Inflammatory macrophage treated with lipopolysaccharide for 1 hour (primary cell): ENCODE results near the gene TRAK1.

Experiments used
- DNase-seq, 2 donors: peaks; one replicate each; pipeline ENCODE4 v3.0.0-alpha.2; 2020 to 2022

Gene TRAK1

DNA sequence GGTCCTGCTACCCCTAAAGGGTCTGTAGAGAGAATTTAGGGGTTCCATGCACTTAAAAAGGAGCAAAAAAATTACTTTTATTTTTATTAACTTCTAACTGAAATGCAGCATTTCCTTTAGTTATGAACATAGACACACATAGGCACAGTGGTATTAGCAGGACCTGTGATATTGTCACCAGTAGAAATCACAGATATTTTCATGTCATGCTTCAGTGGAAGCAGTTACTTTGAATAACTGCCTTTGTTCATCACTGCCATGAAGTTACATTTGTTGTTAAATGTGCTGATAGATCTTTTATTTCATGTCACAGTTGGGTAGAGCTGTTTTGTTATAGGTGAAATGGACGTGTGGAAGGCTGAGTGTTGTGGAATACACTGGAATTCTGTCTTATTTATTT lies 37.4 kb downstream of the TRAK1 start:
- DNase-seq: no peak

DNA sequence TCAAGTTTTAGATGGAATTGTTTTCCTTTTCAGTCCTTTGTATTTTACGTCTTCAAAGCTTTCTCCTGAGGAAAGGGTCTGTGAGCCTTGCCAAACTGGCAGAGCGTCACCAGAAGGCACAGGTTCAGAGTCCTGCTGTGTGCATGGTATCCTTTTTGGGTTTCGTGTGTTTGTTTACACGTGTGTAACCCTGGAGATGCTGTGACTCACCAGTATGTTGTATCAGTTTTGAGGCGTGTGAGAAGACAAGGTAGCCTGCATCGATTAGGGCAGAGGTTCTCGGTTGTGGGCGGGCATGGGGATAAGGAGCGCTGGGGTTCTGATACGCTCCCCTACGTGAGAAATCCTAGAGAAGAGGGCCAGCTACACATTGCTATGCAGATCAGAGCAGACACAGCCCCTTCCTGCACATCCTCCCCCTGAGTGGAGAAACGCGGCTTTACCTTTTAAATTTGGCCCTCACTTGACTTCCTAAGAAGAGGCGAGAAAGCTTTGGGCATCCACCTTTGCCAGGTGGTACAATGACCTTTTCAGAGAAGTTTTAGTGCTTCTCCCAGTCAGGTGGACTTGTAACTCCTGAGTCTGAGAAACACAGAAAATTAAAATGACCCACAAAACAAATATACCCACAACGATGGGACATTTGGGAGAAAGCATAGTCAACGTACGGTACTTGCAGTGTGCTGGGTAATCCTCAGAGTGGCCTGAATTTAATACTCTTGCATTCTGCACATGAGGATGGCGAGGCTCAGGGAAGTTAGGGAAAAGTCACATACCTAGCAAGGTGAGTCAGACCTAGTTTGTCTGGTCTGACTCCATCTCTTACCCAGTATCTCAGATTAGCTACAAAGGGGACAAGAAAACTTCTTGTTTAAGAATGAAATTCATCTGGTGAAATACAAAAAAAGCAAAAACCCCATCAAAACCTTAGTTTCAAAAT lies 38.1 kb downstream of the TRAK1 start:
- no peak for DNase-seq

DNA sequence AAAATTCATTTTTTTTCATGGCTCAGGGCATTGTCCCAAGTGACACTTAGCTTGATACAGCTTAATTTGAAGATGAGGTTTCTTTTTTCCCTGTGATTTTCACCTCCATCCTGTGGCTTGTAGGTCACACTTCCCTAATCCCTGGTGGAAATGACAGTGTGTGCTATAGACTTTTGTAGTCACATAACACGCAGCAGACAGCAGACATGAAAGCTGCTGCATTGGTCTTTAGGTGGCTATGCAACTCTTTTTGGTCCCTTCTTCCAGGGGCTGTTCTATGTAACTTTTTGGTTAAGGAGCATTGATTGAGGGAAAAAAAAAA lies 38.8 kb downstream of the TRAK1 start:
- no peak for DNase-seq

DNA sequence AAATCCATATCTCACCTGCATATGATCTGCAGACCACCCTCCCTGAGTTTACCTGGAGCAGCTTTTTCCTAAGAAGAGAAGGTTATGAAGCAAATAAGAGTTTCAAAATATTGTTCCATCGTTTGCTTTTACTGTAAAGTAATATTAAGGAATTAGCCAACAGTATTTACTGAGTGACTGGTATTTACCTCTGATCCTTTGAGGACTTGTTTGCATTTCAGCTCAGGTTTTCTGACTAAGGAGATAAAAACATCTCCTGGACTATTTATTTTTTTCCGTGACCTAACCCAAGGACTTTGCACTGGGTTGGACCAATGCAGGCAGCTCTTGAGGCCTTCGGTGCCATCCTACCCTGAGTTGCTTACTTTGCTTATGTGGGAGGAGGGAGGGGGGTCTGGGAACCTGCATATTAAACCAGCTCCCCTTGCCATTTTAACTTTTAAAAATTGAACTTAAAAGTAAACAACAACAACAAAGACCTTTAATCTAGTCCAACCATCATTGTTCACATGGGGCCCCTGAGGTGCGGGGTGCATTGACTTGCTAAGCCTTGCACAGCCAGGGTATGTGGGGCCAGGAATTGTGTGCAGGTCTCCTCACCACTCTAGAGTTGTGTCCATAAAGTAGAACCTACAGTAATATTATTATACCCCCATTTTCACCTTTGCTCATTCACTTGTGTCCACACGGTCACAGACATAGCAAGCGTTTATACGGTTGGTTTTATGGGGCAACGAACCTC lies 39.3 kb downstream of the TRAK1 start:
- DNase-seq: no peak

DNA sequence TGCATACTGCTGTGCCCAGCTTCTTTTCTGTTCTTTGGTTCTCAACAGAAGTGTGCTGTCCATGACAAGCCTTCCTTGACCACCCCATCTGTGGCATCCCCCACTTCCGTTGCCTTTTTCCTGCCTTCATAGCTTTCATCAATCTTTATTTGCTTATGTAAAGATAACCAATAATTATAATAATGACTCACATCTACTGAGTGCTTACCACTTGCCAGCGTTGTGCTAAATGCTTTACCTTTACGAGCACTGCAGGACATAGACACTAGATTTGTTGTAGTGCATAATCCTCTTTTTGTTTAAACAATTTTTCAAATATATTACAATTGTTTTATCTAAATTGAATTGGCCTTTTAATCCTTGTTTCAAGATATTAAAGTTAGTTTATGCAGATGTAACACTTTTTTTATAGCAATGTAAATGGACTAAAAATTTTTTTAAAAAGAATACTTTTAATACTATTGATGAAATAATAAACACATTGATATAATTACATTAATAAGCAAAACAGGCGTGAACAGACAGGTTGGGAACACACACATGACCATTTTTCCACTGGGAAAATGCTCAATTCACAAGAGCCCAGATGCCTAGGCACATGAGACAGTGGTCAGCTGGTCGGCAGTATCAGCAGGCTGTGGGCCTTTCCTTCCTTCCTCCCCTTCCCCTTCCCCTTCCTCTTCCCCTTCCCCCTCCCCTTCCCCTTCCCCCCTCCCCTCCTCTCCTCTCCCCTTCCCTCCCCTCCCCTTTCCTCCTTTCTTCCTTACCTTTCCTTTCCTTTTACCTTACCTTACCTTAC lies 42.5 kb downstream of the TRAK1 start:
- DNase-seq: no peak

DNA sequence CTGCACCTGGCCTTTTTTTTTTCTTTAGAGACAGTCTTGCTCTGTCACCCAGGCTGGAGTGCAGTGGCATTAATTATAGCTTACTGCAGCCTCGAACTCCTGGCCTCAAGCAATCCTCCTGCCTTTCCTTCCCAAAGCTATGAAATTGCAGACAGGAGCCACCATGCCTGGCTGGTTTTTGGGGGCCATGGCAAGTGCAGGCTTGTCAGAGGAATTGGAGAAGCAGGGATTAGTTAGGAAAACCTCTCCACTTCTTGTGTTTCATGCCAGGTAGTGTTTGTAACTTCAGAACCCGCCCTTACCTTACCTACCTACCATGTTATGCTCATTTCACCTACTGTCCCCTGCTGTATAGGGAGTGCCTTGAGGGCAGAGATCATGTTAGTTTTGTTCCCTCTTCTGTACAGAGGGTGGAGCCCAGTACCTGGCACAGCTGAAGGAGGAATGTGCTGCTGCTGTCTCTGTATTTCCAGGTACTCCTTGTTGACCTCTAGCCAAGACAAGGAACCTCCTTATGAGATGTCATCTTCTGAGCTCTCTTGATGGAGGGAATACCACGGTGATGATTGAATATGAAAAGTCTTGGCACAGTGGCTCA lies 43.8 kb downstream of the TRAK1 start:
- DNase-seq: no peak

DNA sequence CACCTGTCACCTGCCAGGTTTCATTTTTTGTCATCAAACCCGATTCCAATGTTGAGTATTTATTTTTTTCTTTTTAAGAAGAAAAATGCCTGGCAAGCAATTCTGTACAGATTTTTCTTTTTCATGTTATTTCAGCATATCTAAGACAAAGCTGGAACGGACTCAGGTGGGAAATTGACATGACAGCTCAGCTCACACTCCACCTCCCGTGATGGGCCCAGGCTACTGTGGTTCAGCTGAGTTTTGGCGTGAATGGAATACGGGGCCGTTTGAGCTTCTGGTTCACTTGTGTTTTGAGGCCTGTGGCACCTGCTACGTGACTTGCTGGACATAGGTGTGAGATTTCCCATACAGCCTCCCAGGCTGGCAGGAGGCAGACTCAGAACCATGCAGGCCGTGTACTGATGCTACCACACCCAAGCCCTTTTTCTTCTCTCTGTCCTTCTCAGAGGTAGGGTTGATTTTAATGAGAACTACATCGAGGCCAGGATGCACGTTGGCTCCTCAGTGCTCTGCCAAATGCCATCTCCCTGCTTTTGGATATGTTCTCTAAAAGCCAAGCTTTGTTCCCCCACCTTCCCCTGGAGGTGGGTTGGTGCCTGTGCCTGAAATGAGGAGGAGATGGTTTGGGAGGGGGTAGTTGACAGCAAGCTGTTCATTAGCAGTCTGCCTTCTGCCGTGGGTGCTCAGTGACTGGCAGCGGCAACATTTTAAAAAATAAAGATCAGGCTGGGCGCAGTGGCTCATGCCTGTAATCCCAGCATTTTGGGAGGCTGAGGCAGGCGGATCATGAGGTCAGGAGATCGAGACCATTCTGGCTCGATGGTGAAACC lies 48.7 kb downstream of the TRAK1 start:
- no peak for DNase-seq

DNA sequence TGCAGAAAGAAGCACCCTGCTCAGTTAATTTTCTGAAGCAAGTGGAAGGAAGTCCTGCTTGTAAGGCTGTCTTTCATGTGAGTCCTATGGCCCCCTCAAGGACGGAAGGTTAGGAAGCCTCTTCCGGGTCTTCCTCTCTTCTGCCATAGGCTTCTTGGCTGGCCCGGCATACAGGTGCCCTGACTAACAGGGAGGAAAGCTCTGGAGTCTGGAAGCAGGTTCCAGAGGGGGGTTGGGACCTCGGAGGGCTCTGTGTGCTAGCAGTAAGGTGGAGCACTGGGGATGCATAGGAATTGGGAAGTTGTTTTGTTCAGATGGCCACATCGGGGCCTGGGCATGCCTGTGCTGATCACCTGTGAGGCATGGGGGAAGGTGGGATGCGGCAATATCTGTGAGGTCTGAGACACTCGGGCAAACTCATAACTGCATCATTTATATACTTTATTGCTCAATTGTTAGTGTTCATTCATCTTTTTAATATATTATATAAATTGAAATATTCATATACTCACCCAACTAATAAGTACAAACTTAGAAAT lies 49.6 kb downstream of the TRAK1 start:
- DNase-seq: no peak

DNA sequence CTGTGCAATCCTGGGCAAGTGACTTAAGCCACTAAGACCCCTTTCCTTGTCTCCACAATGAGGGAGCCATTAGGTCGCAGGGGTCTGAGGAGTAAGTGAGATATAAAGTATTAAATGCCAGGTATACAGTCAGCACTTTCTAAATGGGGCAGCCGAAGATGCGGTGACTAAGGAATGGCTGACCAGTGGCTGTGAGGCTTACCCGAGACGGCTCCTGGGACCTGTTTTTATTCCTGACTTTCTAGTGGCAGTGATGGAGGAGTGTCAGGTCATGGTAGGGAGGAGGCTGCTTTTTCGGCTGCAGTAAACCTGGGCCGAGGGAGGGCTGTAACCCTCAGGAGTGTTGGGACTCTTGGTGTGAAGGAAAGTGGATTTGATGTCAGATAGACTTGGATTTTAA lies 52.3 kb downstream of the TRAK1 start:
- DNase-seq: no peak

DNA sequence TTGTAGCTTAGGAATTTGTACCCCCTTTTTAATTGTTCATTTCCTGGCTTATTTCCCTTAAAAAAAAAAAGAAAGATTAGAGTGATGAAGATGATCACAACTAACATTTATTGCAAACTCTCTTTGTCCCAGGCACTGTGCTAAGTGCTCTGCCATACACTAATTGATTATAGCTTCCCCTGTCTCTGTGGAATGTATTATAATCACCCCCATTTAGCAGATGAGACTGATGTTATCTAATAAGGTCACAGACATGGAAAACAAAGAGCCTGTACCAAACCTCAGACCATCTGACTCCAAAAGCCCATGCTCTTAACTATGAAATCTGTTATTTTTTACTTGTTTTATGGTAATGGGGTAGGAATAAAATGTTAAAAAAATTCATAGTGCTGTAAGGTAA lies 53.1 kb downstream of the TRAK1 start:
- no peak for DNase-seq

DNA sequence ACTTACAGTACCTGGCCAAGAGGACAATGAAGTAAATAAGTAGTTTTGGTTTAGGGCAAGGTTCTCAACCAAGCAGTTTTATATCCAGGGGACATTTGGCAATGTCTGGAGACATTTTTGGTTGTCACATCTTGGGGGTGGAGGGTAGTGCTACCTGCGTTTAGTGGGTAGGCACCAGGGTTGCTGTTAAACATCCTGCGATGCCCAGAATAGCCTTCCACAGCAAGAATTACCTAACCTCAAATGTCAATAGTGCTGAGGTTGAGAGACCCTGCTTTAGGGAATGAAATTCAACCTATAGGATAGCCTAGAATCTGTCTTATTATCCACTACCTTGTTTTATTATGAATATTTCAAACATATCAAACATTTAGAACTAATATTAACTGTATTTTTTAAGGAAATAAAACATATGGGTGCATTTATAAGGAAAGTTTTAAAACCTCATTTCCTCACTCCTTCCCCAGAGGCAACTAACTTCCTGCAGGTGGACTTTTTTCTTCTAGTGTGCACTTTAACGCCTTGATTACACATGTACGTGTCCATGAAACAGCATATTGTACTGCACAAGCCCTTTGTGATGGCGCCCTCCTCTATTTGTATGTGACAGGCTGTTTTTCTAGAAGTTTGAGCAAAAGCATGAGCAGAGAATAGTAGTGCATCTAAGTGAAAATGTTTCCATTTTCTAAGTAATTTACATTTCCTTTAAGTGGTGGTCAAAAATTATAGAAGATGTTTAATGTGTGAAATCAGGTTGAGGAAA lies 57.1 kb downstream of the TRAK1 start:
- no peak for DNase-seq

DNA sequence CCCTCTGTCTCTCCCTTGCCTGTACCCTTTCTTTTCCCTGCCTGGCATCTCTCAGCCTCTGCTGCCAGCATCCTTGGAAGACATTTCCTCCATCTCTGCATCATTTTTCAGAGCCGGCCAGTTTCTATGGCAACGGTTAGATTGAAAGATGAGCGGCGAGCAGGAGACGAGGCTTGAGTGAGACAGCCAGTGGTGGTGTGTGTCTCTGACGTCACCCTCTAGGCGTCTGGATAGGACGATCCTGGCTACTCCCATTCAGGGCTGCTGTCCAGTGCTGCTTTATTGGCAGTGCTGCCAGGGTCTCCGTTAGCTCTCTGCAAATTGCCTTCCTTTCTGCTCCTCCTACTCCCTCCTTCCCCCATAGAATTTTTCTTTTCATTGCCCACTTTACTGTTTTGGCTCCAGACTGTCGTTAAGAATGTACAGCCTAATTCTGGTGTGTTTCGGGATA lies 57.9 kb downstream of the TRAK1 start:
- no peak for DNase-seq

DNA sequence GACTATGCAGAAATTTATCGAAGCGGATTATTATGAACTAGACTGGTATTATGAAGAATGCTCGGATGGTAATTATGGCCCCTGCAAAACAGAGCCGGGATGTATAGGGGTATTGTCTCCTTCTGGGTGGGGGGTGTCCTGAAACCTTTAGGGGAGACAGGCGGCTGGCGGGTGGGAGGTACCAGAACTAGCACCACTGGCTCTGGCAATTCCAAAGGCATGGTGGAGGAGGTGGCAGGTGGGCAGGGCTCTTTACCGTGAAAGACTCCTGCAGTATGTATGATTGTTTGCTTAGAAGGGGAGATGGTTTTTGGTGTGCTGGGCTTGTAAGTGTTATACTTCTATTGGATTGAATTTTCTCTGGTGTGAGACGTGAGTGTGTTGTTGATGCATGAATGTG lies 58.4 kb downstream of the TRAK1 start:
- no peak for DNase-seq

DNA sequence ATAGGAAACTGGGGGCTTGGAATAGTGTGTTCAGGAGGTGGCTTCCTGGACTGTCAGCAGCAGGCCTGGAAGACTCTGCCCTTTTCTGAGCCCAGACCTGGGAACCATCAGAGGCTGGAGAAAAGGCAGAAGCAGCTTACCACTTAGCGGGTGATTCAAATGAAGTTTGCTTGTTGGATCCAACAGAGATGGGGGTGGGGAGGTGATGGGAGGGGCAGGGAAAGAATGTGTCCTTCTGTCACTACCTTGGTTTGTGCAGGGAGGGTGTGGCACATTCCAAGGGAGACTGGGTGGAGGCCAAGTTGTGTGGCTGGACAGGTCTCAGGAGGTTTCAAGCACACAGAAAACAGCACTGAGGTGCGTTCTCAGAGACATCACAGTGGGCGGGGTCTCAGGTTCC lies 58.8 kb downstream of the TRAK1 start:
- no peak for DNase-seq

DNA sequence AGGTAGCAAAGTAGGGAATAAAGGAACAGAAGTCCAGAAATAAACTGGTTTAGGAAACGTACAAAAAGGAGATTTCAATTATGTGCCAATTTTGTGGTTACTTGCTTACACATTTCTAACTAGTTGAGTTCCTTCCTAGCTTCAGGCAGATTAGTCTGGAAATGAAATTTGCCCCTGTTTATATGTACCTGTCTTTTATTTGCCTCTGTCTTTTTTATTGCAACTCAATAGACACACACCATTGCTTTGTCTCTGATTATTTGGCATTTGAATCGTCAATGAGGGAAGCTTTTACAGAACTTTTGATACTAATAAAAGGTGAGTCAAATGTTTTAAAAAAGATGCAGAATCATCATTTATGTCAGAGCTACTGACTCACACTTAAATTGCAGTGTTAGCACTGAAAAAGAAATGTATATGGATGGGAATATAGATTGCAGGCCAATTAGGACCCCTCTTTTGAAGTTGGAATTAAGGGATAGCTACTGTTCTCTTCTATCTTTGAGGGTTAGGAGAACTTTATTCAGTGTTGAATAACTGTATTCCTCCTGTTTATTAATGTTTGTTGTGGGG lies 60.5 kb downstream of the TRAK1 start:
- no peak for DNase-seq

DNA sequence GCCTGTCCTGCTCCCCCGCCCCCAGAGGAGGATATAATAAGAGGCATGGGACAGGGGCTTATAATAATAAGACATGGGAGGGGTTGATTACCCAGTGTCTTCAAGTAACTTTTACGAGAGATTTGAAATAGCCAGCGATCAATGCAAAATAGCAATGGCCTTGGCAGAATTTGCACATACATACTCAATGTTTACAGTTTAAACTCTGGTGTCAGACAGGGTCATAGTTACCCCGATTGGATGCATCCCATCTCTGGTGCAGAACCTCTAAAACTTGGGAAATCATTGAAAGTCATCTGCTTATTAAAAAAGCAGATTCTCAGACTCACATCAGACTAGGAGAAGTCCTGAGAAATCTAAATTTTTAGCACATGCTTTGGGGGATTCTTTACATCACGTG lies 61.0 kb downstream of the TRAK1 start:
- no peak for DNase-seq

DNA sequence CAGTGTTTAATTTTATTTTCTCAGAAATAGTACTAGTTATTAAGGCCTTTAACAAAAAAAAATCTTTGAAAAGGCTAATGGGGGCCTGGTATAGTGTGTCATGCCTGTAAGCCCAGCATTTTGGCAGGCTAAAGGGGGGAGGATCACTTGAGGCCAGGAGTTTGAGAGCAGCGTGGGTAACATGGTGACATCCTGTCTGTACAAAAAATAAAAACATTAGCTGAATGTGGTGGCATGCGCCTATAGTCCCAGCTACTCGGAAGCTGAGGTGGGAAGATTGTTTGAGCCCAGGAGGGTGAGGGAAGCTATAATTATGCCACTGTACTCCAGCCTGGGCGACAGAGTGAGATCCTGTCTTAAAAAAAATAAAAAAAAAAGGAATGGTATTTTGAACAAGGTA lies 61.9 kb downstream of the TRAK1 start:
- no peak for DNase-seq

DNA sequence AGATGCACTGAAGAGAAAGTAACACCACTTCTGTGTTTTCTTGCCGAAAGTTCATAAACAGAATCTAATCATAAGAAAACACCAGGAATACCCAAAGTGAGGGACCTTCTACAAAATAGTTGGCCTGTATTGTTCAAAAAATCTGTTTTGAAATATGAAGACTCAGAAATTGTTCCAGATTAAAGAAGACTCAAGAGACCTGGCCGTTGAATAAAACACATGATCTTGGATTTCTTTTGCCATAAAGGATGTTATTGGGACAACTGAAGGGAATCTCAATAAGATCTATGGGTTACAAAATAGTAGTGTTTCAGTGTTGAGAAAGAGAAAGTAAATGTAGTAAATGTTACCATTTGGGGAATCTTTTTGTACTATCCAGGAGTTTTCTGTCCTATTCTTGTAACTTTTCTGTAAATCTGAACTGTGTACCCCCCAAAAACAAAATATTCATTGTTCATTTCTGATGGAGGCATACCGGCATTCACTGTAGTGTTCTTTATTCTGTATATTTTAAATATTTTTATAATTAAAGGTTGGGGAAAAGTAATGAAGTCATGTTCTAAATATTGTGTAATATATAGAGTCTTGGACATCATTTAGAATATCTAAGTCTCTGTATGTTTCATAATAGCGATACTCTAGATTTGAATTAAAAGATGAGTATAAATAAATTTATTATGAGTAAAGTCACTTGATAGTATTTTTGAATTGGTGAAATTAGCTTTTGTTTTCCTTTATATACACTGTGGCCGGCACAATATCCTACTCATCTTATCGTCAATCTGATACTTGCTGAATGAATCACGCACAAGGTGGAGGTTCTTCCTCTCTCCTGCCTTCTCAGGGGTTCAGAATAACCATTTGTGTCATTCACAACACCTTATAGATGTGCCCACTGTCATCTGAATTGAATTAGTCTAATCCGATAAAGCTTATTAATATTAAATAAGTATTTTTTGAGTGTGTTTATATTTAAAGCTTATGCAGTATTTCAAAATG lies 66.7 kb downstream of the TRAK1 start:
- DNase-seq: no peak

DNA sequence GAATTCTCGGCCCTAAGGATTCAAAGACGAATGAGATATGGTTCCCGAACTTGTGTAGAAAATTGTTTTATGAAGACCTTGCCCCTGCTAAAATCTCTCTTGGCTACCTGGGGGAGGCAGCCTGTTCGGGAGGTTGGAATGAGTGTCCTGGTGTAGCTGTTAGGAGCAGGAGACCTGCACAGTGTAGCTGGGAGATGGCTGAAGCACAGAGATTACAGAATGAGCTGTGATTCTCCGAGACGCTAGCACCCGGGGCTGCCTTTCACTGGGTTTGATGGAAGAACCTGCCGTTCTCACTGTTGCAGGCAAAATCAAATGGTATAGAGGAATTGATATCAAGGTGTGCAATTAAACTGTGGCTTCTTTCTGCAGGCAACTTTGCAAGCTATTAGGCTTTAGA lies 68.0 kb downstream of the TRAK1 start:
- DNase-seq: no peak
